Subcutaneous preadipocyte (primary cell): Measurements from ENCODE around the gene RPH3AL. TPM values are rescaled to one million over a fixed set of nuclear protein-coding genes. Genes with fewer than 3 reads are reported as not detected.

Experiments used
- total RNA-seq: library from RNA; depleted of rRNA; stranded (reverse); fragments of >200 nt; gene quantifications from 2 replicates; pipeline ENCODE4 v1.2.3, GENCODE V29; 2012

Gene RPH3AL
- 1.1 and 4.7 TPM in 2 replicates for total RNA-seq

GRCh38 chr17:352421-353212, at the start of gene RPH3AL:
Gene RPH3AL, minus strand, starts transcription at chr17:352807. Its CDS starts 25,264 bp downstream, at chr17:327543.

GRCh38 chr17:181245-182049, 171.2 kb downstream of the RPH3AL start, which contains the start of gene DOC2B:
Gene DOC2B, minus strand, starts transcription at chr17:181650. Its CDS starts 171 bp downstream, at chr17:181479.

Other genes with a start within 250 kb of the RPH3AL start
- gene SCGB1C2, start 215.2 kb downstream of the RPH3AL start, total RNA-seq = not detected in 2 replicates
- not detected in 2 replicates for gene DOC2B, start 171.2 kb downstream of the RPH3AL start, total RNA-seq
- gene RFLNB, start 93.1 kb upstream of the RPH3AL start, total RNA-seq = 6.6 and 10.9 TPM in 2 replicates